GM12878 (cell line): ENCODE data around the gene TCF7L1. TPM values are rescaled to one million over a fixed set of nuclear protein-coding genes. Genes with fewer than 3 reads are reported as not detected.

Experiments
- ATAC-seq: fragments of 200-7000 bp; cut with Tn5 transposase; 3 replicates; pipeline ENCODE4 v1.9.1; 2020; ENCODE audit warnings: mild to moderate bottlenecking, moderate library complexity
- BruUV-seq: library from RNA; stranded (reverse); fragments of 400-500 nt; replicated peaks from 2 replicates; lab custom pipeline; 2021; lab: Mats Ljungman, UMichigan
- CTCF ChIA-PET: fragments of 300-600 bp; sonication (Branson Sonifier 250); formaldehyde crosslinking; extraction: SDS; loops from one replicate; lab custom pipeline; 2021; ENCODE audit warnings: inconsistent platforms; lab: Yijun Ruan, JAX
- POLR2A ChIA-PET: fragments of 350-600 bp; formaldehyde crosslinking; extraction: SDS; loops from one replicate; lab custom pipeline; 2021; ENCODE audit warnings: inconsistent platforms; lab: Charles Lee
- RAD21 ChIA-PET: fragments of 300-600 bp; sonication (Branson Sonifier 250); formaldehyde crosslinking; loops from one replicate; lab custom pipeline; 2023; ENCODE audit warnings: antibody characterized with exemption; ENCODE audit not compliant: unreplicated experiment; lab: Charles Lee
- SMC1A ChIA-PET: fragments of 300-600 bp; sonication (Branson Sonifier 250); formaldehyde crosslinking; loops from one replicate; lab custom pipeline; 2023; ENCODE audit not compliant: unreplicated experiment, uncharacterized antibody; lab: Charles Lee
- DNase-seq: peaks from one replicate; pipeline ENCODE4 v3.0.0-alpha.2; 2011; ENCODE audit warnings: low read depth, low spot score
- FAIRE-seq: peaks from 3 replicates; lab custom pipeline; 2011; peaks lifted over from hg19 to GRCh38; lab: Jason Lieb, UNC
- H2AFZ ChIP-seq: 2 replicates; pipeline ENCODE4 v1.6.0; 2011; ENCODE audit warnings: low read depth, low read length, control low read depth; ENCODE audit not compliant: control insufficient read depth
- H3K27ac ChIP-seq: 2 replicates; pipeline ENCODE4 v1.5.1; 2011; ENCODE audit warnings: control low read depth; ENCODE audit not compliant: control insufficient read depth, insufficient read depth
- H3K27me3 ChIP-seq, 2 experiments: replicated peaks in 1 of 2; 2 replicates each; pipeline versions ENCODE4 v1.6.0 to v1.6.1; 2011; ENCODE audit warnings: low read length in 1 of 2; ENCODE audit not compliant: control insufficient read depth in 2 of 2, insufficient read depth in 2 of 2
- H3K36me3 ChIP-seq, 2 experiments: 2 replicates each; pipeline ENCODE4 v1.5.1; 2011; ENCODE audit warnings: low read length in 1 of 2; ENCODE audit not compliant: control insufficient read depth in 2 of 2, insufficient read depth in 2 of 2
- H3K4me1 ChIP-seq: 2 replicates; pipeline ENCODE4 v1.6.1; 2011; ENCODE audit warnings: mild to moderate bottlenecking, low read length, moderate library complexity, mixed read lengths; ENCODE audit not compliant: control insufficient read depth, insufficient read depth
- H3K4me2 ChIP-seq: 2 replicates; pipeline ENCODE4 v1.6.0; 2011; ENCODE audit warnings: control low read depth; ENCODE audit not compliant: control insufficient read depth, insufficient read depth
- H3K4me3 ChIP-seq: fragments of 200-600 bp; sonication (generic); 2 replicates; pipeline ENCODE4 v1.5.1; 2016
- H3K79me2 ChIP-seq: 2 replicates; pipeline ENCODE4 v1.6.0; 2011; ENCODE audit warnings: low read length; ENCODE audit not compliant: control insufficient read depth, insufficient read depth
- H3K9ac ChIP-seq: 2 replicates; pipeline ENCODE4 v1.8.0; 2011; ENCODE audit warnings: low read length, control low read depth, mixed read lengths; ENCODE audit not compliant: control insufficient read depth, insufficient read depth
- H3K9me3 ChIP-seq: replicated peaks from 3 replicates; pipeline ENCODE4 v1.5.1; 2011; ENCODE audit warnings: mild to moderate bottlenecking, low read length; ENCODE audit not compliant: control insufficient read depth, insufficient read depth
- H4K20me1 ChIP-seq: 2 replicates; pipeline ENCODE4 v1.6.0; 2011; ENCODE audit not compliant: control insufficient read depth, insufficient read depth
- ASH2L ChIP-seq: fragments of 300-600, 200-600 bp; sonication (generic); IDR thresholded peaks from 2 replicates; pipeline ENCODE4 v1.6.1; 2017; ENCODE audit warnings: low read depth, mild to moderate bottlenecking, borderline replicate concordance
- BACH1 ChIP-seq: fragments of 450-650 bp; IDR thresholded peaks from 2 replicates; pipeline ENCODE4 v1.6.1; 2017; ENCODE audit warnings: mild to moderate bottlenecking, borderline replicate concordance
- CHD4 ChIP-seq: fragments of 200-600 bp; sonication (generic); IDR thresholded peaks from 2 replicates; pipeline ENCODE4 v1.6.1; 2016; ENCODE audit warnings: mild to moderate bottlenecking
- ELK1 ChIP-seq: IDR thresholded peaks from 2 replicates; pipeline ENCODE4 v1.6.1; 2012; ENCODE audit warnings: low read depth, low read length, improper control_type of control experiment
- ESRRA ChIP-seq: IDR thresholded peaks from 2 replicates; pipeline ENCODE4 v1.6.1; 2012; ENCODE audit warnings: mild to moderate bottlenecking, low read length, improper control_type of control experiment
- FOXK2 ChIP-seq: fragments of 450-650 bp; IDR thresholded peaks from 2 replicates; pipeline ENCODE4 v1.6.1; 2017; ENCODE audit warnings: mild to moderate bottlenecking, moderate library complexity
- FOXM1 ChIP-seq: IDR thresholded peaks from 2 replicates; pipeline ENCODE4 v1.6.1; 2012; ENCODE audit warnings: low read depth, mild to moderate bottlenecking, inconsistent platforms, low read length, moderate library complexity
- GABPA ChIP-seq: IDR thresholded peaks from 2 replicates; pipeline ENCODE4 v1.6.1; 2014; ENCODE audit warnings: antibody characterized with exemption, low read depth, mild to moderate bottlenecking, inconsistent platforms
- HSF1 ChIP-seq: fragments of 150-350 bp; IDR thresholded peaks from 2 replicates; pipeline ENCODE4 v1.6.1; 2014; ENCODE audit warnings: mild to moderate bottlenecking, low read depth, low read length
- IKZF2 ChIP-seq, 2 experiments: fragments of 450-650 bp; IDR thresholded peaks; 2 replicates each; pipeline ENCODE4 v1.6.1; 2017; ENCODE audit warnings: mild to moderate bottlenecking in 2 of 2, moderate library complexity in 2 of 2
- MXI1 ChIP-seq: fragments of 150-350 bp; IDR thresholded peaks from 2 replicates; pipeline ENCODE4 v1.6.1; 2011; ENCODE audit warnings: low read depth, mild to moderate bottlenecking, inconsistent platforms, low read length, improper control_type of control experiment
- NRF1 ChIP-seq: conservative IDR thresholded peaks from 2 replicates; pipeline ENCODE4 v1.6.1; 2011; ENCODE audit warnings: mild to moderate bottlenecking, low read depth, low read length, improper control_type of control experiment
- POLR2AphosphoS2 ChIP-seq: IDR thresholded peaks from 2 replicates; pipeline ENCODE4 v1.6.1; 2011; ENCODE audit warnings: low read depth, mild to moderate bottlenecking, low read length, improper control_type of control experiment, moderate library complexity
- SMC3 ChIP-seq: IDR thresholded peaks from 2 replicates; pipeline ENCODE4 v1.6.1; 2011; ENCODE audit warnings: low read length, improper control_type of control experiment, borderline replicate concordance
- SPI1 ChIP-seq: IDR thresholded peaks from 2 replicates; pipeline ENCODE4 v1.6.1; 2011; ENCODE audit warnings: low read depth, mild to moderate bottlenecking, low read length, moderate library complexity, borderline replicate concordance; ENCODE audit not compliant: insufficient read depth
- SREBF2 ChIP-seq: IDR thresholded peaks from 2 replicates; pipeline ENCODE4 v1.6.1; 2012; ENCODE audit warnings: mild to moderate bottlenecking, low read length
- TAF1 ChIP-seq: IDR thresholded peaks from 2 replicates; pipeline ENCODE4 v1.6.1; 2011; ENCODE audit warnings: mild to moderate bottlenecking, low read depth, low read length, borderline replicate concordance
- TARDBP ChIP-seq: IDR thresholded peaks from 2 replicates; pipeline ENCODE4 v1.6.1; 2016; ENCODE audit warnings: borderline replicate concordance
- TCF3 ChIP-seq: IDR thresholded peaks from 2 replicates; pipeline ENCODE4 v1.6.1; 2012; ENCODE audit warnings: low read depth, mild to moderate bottlenecking, low read length, borderline replicate concordance; ENCODE audit not compliant: insufficient read depth
- USF2 ChIP-seq: IDR thresholded peaks from 2 replicates; pipeline ENCODE4 v1.6.1; 2011; ENCODE audit warnings: low read depth, low read length, improper control_type of control experiment, borderline replicate concordance
- YBX1 ChIP-seq: fragments of 450-650 bp; IDR thresholded peaks from 2 replicates; pipeline ENCODE4 v1.6.1; 2016; ENCODE audit warnings: antibody characterized with exemption
- WGBS: methylation state at CpG from one replicate; pipeline ENCODE4 v1.1.6; 2016; ENCODE audit warnings: low lambda C conversion rate; ENCODE audit not compliant: insufficient replicate concordance, insufficient coverage; ENCODE audit errors: missing lambda C conversion rate; 5-methylcytosine and 5-hydroxymethylcytosine counted together
- in situ Hi-C: fragments of 300-500 bp; cut with MboI; formaldehyde crosslinking; loops from 9 replicates; pipeline ENCODE4 v1.14.3; 2018; ENCODE audit warnings: mixed read lengths
- intact Hi-C: fragments of 100-400 bp; cut with micrococcal nuclease; formaldehyde crosslinking; loops from one replicate; pipeline ENCODE4 v1.14.2; 2022; ENCODE audit not compliant: unreplicated experiment
- polyA plus RNA-seq, 11 experiments: library from polyadenylated mRNA; depleted of rRNA in 4 of 11; unstranded in 6 of 11; stranded (reverse) in 5 of 11; fragments of >200 nt; fragmentation: Nextera tagmentation in 4 of 11; fragmentation: Illumina TruSeq in 1 of 11; extraction: Ambion mirVana in 4 of 11; extraction: Trizol in 1 of 11; gene quantifications; 1 replicate in 1 of 11; 2 replicates in 10 of 11; pipeline versions ENCODE4 v1.2.1 to v1.2.3, GENCODE V29; 2011 to 2016; ENCODE audit warnings: inconsistent platforms in 2 of 11, missing spikeins in 2 of 11, low read depth in 1 of 11
- total RNA-seq, 4 experiments: library from RNA; depleted of rRNA in 3 of 4; stranded (reverse); fragments of >200 nt in 3 of 4; fragmentation: Illumina TruSeq in 1 of 4; extraction: Trizol in 1 of 4; gene quantifications; 2 replicates each; pipeline versions ENCODE4 v1.2.1 to v1.2.3, GENCODE V29; 2013 to 2021

Gene TCF7L1
- total and polyA plus RNA-seq, 10 of the 15 experiments (the other 5 are each of a cell fraction or from before 2014, with no cell fraction given): 0.03 to 0.11 (median 0.10) TPM; not detected in 7

- no peak for TF ChIP-seq YBX1
- TF ChIP-seq MXI1: no peak
- TF ChIP-seq SMC3: no peak
- no peak for TF ChIP-seq SPI1
- no peak for TF ChIP-seq FOXK2
- TF ChIP-seq SREBF2: no peak
- TF ChIP-seq POLR2AphosphoS2: no peak
- TF ChIP-seq ESRRA: no peak
- TF ChIP-seq TAF1: no peak
Observed at GRCh38 chr2:85251070-85251616, 118.0 kb downstream of the TCF7L1 start (continued).

DNA sequence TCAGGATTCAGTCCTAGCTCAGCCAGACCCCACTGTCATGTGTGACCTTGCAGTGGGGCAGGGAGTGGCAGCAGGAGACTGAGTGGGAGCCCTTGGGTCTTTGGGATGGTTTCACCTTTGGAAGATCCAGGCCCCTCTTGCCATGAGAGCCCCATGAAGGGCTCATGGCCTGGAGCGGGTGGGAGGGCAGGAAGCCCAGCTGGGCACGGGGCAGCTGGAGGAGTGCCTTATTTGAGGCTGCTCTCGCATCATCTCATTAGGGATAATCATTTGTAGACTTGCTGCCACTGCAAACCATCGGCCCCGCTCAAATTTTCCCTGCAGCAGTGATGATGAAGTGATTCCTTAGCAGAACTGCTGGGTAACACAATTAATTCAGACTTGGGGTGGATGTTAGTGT, 120.7 kb downstream of the TCF7L1 start:
- POLR2A ChIA-PET: no interaction called here
- in situ Hi-C loops: no loop called here
- no peak for ATAC-seq
- no peaks in the 10 kb centered on the region for H3K9me3 ChIP-seq
- BruUV-seq: no TSS peak
- DNase-seq: no peak
- H4K20me1 ChIP-seq: no peaks in the 10 kb centered on the region
- intact Hi-C loops: no loop called here
- RAD21 ChIA-PET: no interaction called here
- FAIRE-seq: no peak
- SMC1A ChIA-PET: no interaction called here
- no peaks in the 10 kb centered on the region for H3K4me1 ChIP-seq
- CTCF ChIA-PET: no interaction called here
- WGBS: 4% methylated on average over 5 of the region's 5 CpGs
- H3K4me3 ChIP-seq: no peak overlapping the region
- peaks cover 0 to 2% of the 10 kb centered on the region in 2 experiments; a peak in 3 of 4 replicates for H3K27me3 ChIP-seq
- no peaks in the 10 kb centered on the region for H3K79me2 ChIP-seq
- no peak overlapping the region for H3K9ac ChIP-seq
- no peak overlapping the region for H3K4me2 ChIP-seq
- H3K27ac ChIP-seq: no peak overlapping the region
- no peaks in the 10 kb centered on the region for H3K36me3 ChIP-seq
- H2AFZ ChIP-seq: no peak overlapping the region
- TF ChIP-seq TARDBP (no peak), NRF1 (no peak), ASH2L (no peak), GABPA (no peak), TCF3 (no peak), CHD4 (no peak), ELK1 (no peak), BACH1 (no peak), IKZF2 (IDR thresholded peaks at IDR 0.05) (no peak), USF2 (no peak), FOXM1 (no peak), HSF1 (no peak)
